GM23338 (cell line): ENCODE measurements around the gene KLF4. TPM values are rescaled to one million over a fixed set of nuclear protein-coding genes. Genes with fewer than 3 reads are reported as not detected.

Experiments used
- polyA plus RNA-seq: library from polyadenylated mRNA; unstranded; fragments of >200 nt; fragmentation: Nextera tagmentation; extraction: Ambion mirVana; gene quantifications from 2 replicates; pipeline ENCODE4 v1.2.1, GENCODE V29; 2016
- small RNA-seq: library from RNA; depleted of rRNA; stranded (forward); fragments of <200 nt; gene quantifications from one replicate; pipeline ENCODE3, GENCODE V24; 2014; ENCODE audit warnings: low replicate concordance
- total RNA-seq: library from RNA; depleted of rRNA; stranded (reverse); fragments of >200 nt; shearing (Covaris generic); gene quantifications from 2 replicates; pipeline ENCODE4 v1.2.3, GENCODE V29; 2014; rRNA removed

Gene KLF4
- total and polyA plus RNA-seq, 2 experiments from 2014 or later: 8.3 to 29.8 TPM

Small RNA genes lying within 50 kb of the gene (small RNA-seq; reads per million reads assigned to genes)
- gene HMGN2P32 (not detected), gene RNU6-492P (not detected)

Other genes with a start within 250 kb of the KLF4 start
- gene RAD23B, start 206.5 kb downstream of the KLF4 start, total RNA-seq: 117 and 137 TPM in 2 replicates
- 31.1 and 33.1 TPM in 2 replicates for gene RAD23B, start 206.5 kb downstream of the KLF4 start, polyA plus RNA-seq